ENCODE measurements around the gene BEST1. TPM values are rescaled to one million over a fixed set of nuclear protein-coding genes. Genes with fewer than 3 reads are reported as not detected.
A peak's percentile ranks its signal among the peaks of the same experiment; 100 is the strongest.

BEST1 gene
- total and polyA plus RNA-seq, 2 donors = 2.0 to 6.7 TPM

DNA sequence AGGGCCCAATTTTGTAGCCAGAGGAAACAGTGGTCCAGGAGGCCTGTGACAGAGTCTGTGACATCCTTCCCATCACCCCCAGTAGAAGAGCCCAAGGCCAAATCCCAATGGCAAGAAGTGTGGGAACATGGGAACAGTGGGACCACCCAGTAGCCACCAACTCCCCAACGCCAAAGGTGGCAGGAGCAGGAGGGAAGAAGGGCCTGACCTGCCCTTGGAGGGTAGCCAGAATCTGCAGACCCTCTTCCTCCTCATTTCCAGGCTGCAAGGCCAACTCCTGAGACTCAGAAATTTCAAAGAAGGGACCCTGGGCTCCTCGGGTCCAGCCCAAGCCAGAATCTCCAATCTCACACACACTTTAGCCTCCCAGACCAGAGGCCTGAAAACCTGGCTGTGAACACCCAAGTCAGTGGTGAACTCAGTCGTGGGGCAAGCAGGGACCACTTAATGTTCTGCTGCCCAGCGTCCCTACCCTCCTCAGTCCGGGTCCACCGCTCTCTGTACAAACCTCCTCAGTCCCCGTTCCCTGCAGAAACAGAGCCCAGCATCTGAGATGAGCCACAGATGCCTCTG lies 38.9 kb upstream of the BEST1 start:
- 78% methylated on average over 7 of the region's 7 CpGs for WGBS
- DNase-seq (ENCODE audit: extremely low spot score) = no peak
- Histone ChIP-seq H3K27ac (ENCODE audit: low read depth) (no peak overlapping the region), H3K4me1 (ENCODE audit: insufficient read depth) (no peaks in the 10 kb centered on the region), H3K4me3 (ENCODE audit: low read depth, low read length) (no peak overlapping the region), H3K36me3 (ENCODE audit: insufficient read depth) (no peaks in the 10 kb centered on the region)

DNA sequence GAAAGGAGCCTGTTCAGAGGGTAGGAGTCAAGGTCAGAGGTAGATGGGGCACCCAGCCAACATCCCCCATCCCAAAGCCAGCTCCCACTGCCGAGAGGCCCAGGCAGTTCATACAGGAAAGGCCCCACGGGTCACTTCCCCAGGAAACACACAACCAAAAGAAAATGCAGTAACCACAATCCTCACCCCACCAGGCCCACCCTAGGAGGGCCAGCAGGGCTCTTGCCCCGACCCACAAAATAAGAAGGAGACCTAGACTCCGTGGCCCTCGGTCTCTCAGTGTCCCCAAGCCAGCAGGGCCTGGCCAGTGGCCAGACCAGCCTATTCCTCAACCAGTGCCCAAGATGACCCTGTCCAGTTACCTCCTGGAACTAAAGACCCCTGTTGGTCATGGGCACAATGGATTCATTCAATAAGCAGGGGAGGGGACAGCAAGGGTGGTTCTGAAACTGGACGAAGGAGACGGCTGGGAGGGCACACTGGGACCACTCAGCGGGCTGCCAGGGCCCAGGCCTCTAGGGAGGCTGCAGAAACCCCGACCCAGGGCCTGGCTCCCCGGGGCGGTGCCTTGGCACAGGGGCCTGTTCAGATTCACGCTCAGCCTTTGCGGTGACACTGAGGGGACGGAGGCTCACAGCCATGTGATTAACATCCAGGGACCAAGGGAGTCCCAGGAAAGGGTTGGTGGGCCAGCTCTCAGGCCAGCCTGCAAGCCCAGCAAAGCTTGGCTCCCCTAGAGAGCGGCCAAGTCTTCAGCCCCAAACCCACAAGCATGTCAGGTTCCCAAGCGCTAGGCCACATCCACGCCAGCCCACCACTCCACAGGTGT lies 38.2 kb upstream of the BEST1 start:
- Histone ChIP-seq H3K4me3 (ENCODE audit: low read depth, low read length) (no peak overlapping the region), H3K27ac (ENCODE audit: low read depth) (no peak overlapping the region), H3K4me1 (ENCODE audit: insufficient read depth) (no peaks in the 10 kb centered on the region), H3K36me3 (ENCODE audit: insufficient read depth) (no peaks in the 10 kb centered on the region)
- no peak for DNase-seq (ENCODE audit: extremely low spot score)
- WGBS = 74% methylated on average over 17 of the region's 17 CpGs

DNA sequence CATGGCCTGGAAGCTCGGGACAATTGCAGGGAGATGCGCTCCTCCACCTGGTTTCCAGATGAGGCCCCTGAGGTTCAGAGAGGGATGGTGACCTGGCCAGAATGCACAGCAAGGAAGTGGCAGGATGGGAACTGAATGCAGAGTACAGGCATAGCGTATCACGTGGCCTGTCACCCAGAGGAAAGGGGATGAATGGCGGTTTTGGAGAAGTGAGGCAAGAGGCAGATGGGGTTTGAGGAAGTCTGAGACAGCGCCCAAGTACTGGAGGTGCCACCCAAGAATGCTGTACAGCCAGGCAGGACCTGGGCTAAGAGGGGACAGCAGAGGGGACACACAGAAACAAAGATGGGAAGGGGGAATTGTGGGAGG lies 37.6 kb upstream of the BEST1 start:
- DNase-seq (ENCODE audit: extremely low spot score) = no peak
- no peak overlapping the region for H3K27ac ChIP-seq (ENCODE audit: low read depth)
- WGBS = 90% methylated on average over 6 of the region's 6 CpGs
- no peaks in the 10 kb centered on the region for H3K4me1 ChIP-seq (ENCODE audit: insufficient read depth)
- H3K36me3 ChIP-seq (ENCODE audit: insufficient read depth) = no peaks in the 10 kb centered on the region
- H3K4me3 ChIP-seq (ENCODE audit: low read depth, low read length) = no peak overlapping the region

DNA sequence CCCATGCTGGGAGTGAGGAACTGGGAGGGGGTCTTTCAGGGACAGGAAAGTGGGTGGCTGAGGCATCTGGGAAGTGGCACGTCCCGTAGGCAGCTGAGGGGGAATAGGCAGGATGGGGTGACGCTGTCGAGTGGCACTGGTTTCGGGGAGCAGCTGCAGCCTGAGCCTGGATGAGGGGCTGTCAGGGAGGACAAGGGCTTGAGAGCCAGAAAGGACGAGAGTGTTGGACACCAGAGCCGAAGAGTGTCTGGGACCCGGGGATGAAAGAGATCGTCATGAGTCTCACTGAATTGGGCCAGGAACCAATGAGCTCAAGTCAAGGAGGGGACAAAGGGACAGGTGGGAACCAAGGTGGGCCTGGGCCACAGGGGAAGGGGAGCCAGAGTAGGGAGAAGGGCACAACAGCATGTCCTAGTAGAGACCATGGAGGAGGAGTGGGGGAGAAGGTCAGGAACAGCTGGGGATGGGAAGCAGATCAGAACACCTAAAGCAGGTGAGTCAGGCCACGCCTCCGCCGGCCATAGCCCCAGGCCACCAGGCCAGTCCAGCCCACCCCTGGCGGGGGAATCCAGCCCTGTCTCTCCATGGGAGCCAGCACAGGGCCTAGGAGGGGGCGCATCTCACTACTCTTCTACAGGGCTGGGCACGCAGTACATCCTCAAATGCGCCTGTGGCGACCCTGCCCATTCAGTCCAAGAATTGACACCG lies 37.0 kb upstream of the BEST1 start:
- H3K4me3 ChIP-seq (ENCODE audit: low read depth, low read length) = no peak overlapping the region
- no peak for DNase-seq (ENCODE audit: extremely low spot score)
- H3K36me3 ChIP-seq (ENCODE audit: insufficient read depth) = no peaks in the 10 kb centered on the region
- no peaks in the 10 kb centered on the region for H3K4me1 ChIP-seq (ENCODE audit: insufficient read depth)
- no peak overlapping the region for H3K27ac ChIP-seq (ENCODE audit: low read depth)
- WGBS = 81% methylated on average over 18 of the region's 18 CpGs

DNA sequence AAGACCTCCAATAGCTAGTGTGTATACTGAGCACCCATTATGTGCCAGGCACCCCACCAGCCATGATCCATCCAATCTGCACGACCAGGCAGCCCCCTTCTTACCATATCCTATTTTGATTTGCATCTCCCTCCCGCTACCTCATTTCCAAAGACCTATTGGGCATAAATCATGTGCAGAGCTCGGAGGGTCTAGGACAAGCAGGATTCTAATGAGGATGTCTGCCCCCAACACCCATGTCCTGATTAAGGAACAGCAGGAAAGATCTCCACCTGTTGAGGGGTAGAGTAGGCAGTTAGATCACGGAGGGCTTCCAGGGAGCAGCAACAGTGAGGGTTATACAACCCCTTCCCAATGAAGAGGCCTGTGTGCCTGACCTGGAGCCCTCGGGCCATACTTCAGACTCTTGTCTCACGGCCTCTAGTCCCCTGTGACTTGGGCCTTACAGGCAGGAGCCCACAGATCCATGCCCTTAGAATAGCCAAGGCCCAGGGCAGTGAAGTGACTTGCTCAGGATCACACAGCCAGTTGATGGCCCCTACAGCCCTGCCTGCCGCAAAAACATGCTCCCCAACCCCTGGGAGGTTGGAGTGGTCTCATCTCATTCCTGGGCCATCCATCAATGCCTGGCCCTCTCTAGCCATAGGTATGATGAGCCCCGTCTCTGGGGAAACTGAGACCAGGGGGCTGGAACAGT lies 36.3 kb upstream of the BEST1 start:
- H3K36me3 ChIP-seq (ENCODE audit: insufficient read depth) = no peaks in the 10 kb centered on the region
- H3K27ac ChIP-seq (ENCODE audit: low read depth) = no peak overlapping the region
- no peaks in the 10 kb centered on the region for H3K4me1 ChIP-seq (ENCODE audit: insufficient read depth)
- no peak for DNase-seq (ENCODE audit: extremely low spot score)
- 81% methylated on average over 8 of the region's 8 CpGs for WGBS
- no peak overlapping the region for H3K4me3 ChIP-seq (ENCODE audit: low read depth, low read length)

DNA sequence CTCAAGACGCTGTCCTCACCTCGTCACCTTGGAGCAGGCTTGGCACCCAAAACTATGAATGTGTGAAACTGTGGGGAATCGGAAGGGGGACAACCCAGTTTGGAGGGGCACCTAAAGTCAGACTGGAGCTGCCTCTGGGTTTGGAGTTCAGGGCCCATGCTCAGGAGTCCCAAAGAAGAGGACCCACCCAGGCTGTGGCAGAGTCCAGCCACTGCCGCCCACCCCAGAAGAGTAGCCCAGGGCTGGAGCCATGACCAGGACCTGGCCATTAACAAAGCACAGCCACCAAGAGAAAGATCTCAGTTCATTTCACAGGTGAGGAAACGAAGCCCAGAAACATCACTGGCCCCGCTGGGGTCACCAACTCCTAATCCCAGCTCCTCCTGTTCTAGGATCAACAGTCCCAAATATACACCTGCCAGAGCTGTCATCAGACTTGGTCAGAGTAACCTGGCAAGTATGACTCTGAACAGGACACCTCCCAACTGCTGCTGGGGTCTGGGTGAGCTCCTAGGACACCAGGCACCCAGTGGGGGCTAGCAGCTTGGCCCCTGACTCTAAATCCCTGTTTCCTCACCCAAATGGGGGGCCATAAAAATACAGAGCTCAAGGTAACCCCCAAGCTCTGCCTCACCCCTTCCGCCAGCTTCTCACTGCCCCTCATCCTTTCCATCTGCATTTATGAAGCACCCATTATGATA lies 35.5 kb upstream of the BEST1 start:
- H3K36me3 ChIP-seq (ENCODE audit: insufficient read depth) = no peaks in the 10 kb centered on the region
- H3K4me3 ChIP-seq (ENCODE audit: low read depth, low read length) = no peak overlapping the region
- H3K27ac ChIP-seq (ENCODE audit: low read depth) = no peak overlapping the region
- WGBS = 91% methylated on average over 7 of the region's 7 CpGs
- DNase-seq (ENCODE audit: extremely low spot score) = no peak
- H3K4me1 ChIP-seq (ENCODE audit: insufficient read depth) = no peaks in the 10 kb centered on the region

DNA sequence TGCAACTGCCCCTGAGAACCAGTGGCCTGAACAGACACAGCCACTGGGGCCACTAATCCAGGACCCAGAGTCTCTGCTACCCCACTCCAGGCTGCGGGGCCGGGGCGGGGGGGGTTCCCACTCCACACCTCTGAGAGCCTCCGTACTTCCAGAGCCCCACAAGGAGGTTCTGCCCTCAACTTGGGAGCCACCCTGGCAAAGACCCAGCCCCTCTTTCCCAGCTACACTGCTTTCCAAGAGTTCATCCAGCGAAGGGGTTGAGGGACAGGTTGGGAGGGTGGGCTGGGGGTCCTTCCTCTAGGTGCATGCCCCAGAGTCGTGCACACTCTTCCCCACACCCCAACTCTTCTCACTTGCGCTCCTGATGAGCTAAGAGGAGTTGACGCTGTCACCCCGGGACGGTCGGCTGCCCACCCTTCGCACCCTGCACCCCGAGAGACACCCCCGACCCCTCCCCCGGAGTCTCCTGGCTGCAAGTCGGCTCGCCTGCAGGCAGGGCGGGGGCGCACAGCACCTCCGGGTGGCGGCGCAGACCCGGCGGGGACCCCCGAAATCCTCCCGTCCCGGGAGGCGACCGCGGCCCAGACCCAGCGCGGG lies 33.3 kb upstream of the BEST1 start:
- Histone ChIP-seq H3K36me3 (ENCODE audit: insufficient read depth) (no peaks in the 10 kb centered on the region), H3K4me1 (ENCODE audit: insufficient read depth) (no peaks in the 10 kb centered on the region), H3K4me3 (ENCODE audit: low read depth, low read length) (peak overlapping the region; percentile 81), H3K27ac (ENCODE audit: low read depth) (peak overlapping the region; percentile 48)
- no peak for DNase-seq (ENCODE audit: extremely low spot score)
- WGBS = 4% methylated on average over 32 of the region's 32 CpGs

DNA sequence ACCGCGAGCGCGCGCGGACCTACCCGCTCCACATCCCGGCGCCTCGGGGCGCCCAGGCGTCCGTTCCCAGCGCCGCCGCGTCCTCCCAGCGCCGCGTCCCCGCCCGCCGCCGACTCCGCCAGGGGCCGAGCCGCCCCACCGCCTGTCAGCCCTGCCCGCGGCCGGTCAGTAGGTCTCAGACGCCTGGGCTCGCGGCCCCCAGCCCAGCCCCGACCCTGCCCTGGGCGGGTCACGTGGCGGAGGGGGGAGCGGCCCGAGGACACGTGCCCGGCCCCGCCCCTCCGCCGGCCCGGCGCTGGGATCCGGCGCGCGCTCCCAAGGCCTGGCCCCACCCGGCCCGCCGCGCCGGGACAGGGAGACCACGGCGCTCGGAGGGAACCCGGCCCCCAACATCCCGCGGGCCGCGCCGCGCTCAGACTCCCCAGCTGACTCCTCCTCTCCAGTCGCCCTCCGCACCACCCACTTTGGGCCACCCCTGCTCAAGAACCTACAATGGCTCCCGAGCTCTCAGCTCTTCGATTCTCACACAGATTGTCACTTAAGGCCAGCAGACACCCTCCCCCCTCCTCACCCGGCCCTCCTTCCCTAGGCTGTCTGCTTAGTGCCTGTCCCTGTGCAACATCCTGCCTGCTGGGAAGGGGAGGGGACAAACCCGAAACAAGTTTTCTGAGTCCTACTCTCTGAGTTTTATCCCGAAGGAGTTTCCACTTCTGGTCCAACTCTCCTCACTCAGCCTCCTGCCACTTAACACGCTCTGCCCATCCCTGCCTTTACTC lies 32.6 kb upstream of the BEST1 start, which contains the start of gene RAB3IL1:
RAB3IL1 (minus strand) TSS at position 233 of the 776 bp plus-strand sequence; CDS start at position 34, 199 bp downstream.
- no peaks in the 10 kb centered on the region for H3K4me1 ChIP-seq (ENCODE audit: insufficient read depth)
- 2% methylated on average over 74 of the region's 74 CpGs for WGBS

DNA sequence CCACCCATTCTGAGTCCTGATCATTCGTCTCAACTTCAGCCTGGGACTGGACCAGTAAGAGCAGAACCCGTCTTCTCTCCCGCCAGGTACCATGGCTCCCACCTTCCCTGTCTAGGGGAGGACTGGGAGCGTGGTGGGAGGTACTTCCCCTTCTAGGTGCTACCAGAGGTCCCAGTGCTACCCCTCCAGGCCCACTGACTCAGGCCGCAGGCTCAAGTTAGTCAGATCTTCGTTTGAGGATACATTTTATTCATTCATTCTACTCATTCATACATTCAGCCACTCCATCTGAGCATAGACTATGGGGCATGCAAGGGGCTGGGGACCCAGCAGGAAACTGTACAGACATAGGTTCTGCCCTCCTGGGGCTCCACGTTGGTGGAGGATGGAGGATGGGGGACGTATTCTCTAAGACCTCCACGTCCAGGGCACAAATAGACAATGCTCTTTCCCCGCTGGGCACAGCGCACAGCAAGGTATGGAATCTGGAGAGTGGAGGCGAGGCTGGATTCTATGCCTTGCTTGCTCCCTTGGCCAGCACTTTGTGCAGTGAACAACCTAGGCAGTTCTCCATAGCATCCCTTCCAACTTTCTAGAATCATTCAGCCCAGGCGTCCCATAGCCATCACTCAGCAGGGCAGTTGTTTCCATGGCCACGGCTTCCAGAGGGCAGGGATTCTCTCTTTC lies 31.8 kb upstream of the BEST1 start:
- DNase-seq (ENCODE audit: extremely low spot score) = no peak
- Histone ChIP-seq H3K4me3 (ENCODE audit: low read depth, low read length) (no peak overlapping the region), H3K4me1 (ENCODE audit: insufficient read depth) (no peaks in the 10 kb centered on the region), H3K27ac (ENCODE audit: low read depth) (peak overlapping the region; percentile 25), H3K36me3 (ENCODE audit: insufficient read depth) (no peaks in the 10 kb centered on the region)
- 80% methylated on average over 14 of the region's 14 CpGs for WGBS

More for the DNA sequence above, 32.6 kb upstream of the BEST1 start, which contains the start of gene RAB3IL1:
- Histone ChIP-seq H3K4me3 (ENCODE audit: low read depth, low read length) (peak within 1 kb of the TSS; percentile 81), H3K27ac (ENCODE audit: low read depth) (peak within 1 kb of the TSS; percentile 48), H3K36me3 (ENCODE audit: insufficient read depth) (no peaks in the 10 kb centered on the region)
- no peak for DNase-seq (ENCODE audit: extremely low spot score)

DNA sequence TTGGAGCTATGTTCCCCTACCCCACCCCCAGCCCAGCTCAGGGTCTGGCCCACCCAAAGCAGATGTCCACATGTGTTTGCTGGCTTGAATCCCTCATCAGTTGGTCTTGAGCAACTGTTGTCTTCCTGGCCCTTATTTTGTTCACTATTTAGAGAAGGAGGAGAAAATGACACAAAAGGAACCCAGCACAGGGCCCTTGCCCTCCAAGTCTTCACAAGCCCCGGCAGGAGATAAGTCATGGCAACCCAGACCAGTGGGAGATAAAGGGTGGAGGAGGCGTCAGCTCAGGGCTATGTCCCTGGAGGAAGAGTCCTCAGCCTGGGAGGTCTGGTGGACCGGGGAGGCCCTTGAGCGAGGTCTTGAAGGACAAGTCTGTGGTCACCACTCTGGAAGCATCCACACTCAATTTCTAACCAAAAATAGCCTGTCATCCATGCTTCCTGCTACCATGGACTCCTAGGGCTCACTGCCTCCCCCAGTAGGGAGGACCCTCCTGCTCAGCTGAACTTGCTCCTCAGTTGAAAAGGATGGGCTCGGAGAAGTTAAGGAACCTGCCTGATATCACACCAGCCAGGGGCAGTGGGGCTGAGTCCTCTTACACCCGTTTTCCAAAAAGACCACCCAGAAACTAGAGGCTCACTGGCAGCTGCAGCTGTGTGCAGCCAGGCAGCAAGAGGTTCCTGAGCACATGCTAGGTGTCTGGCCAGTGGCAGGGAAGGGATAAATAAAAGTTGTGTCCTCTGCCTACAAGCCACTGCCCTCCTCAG lies 31.0 kb upstream of the BEST1 start:
- Histone ChIP-seq H3K4me1 (ENCODE audit: insufficient read depth) (no peaks in the 10 kb centered on the region), H3K4me3 (ENCODE audit: low read depth, low read length) (no peak overlapping the region), H3K36me3 (ENCODE audit: insufficient read depth) (no peaks in the 10 kb centered on the region), H3K27ac (ENCODE audit: low read depth) (no peak overlapping the region)
- no peak for DNase-seq (ENCODE audit: extremely low spot score)
- 59% methylated on average over 6 of the region's 6 CpGs for WGBS
